ENCODE data around the gene RNASET2.

RNASET2 gene

GRCh38 chr6:166956444-166957086 lies at the start of gene RNASET2:
Gene RNASET2, minus strand, starts transcription at chr6:166956550. Its CDS starts 368 bp downstream, at chr6:166956182.
- peak within 1 kb of the TSS; percentile 56 for H3K4me3 ChIP-seq (ENCODE audit: low read length)
- no peak for TF ChIP-seq CTCF (IDR thresholded peaks at IDR 0.05; ENCODE audit: insufficient read depth, low read depth, low read length, missing control alignments)
- peak; percentile 94 for DNase-seq (ENCODE audit: low read depth)

GRCh38 chr6:167005350-167006159 lies 49.2 kb upstream of the RNASET2 start:
- no peak for TF ChIP-seq CTCF (IDR thresholded peaks at IDR 0.05; ENCODE audit: insufficient read depth, low read depth, low read length, missing control alignments)
- DNase-seq (ENCODE audit: low read depth), result no peak
- no peak overlapping the region for H3K4me3 ChIP-seq (ENCODE audit: low read length)

GRCh38 chr6:167000759-167001158 lies 44.4 kb upstream of the RNASET2 start:
- no peak for DNase-seq (ENCODE audit: low read depth)
- TF ChIP-seq CTCF (IDR thresholded peaks at IDR 0.05; ENCODE audit: insufficient read depth, low read depth, low read length, missing control alignments), result no peak
- no peak overlapping the region for H3K4me3 ChIP-seq (ENCODE audit: low read length)

- peak overlapping the region; percentile 93 for H3K4me3 ChIP-seq (ENCODE audit: low read length)
- no peak for TF ChIP-seq CTCF (IDR thresholded peaks at IDR 0.05; ENCODE audit: insufficient read depth, low read depth, low read length, missing control alignments)
- no peak for DNase-seq (ENCODE audit: low read depth)
Measured at GRCh38 chr6:166999884-167000253, 43.5 kb upstream of the RNASET2 start.

- TF ChIP-seq CTCF (IDR thresholded peaks at IDR 0.05; ENCODE audit: insufficient read depth, low read depth, low read length, missing control alignments), result no peak
- peak within 1 kb of the TSS; percentile 93 for H3K4me3 ChIP-seq (ENCODE audit: low read length)
- peak; percentile 95 for DNase-seq (ENCODE audit: low read depth)
Measured at GRCh38 chr6:166999145-166999883, 43.0 kb upstream of the RNASET2 start, which contains the start of gene CEP43. Gene CEP43, plus strand, starts transcription at chr6:166999397. Its CDS starts 16 bp downstream, at chr6:166999413.

GRCh38 chr6:166998256-166999144 lies 42.1 kb upstream of the RNASET2 start:
- DNase-seq (ENCODE audit: low read depth), result peak; percentile 20
- TF ChIP-seq CTCF (IDR thresholded peaks at IDR 0.05; ENCODE audit: insufficient read depth, low read depth, low read length, missing control alignments), result no peak
- peak overlapping the region; percentile 93 for H3K4me3 ChIP-seq (ENCODE audit: low read length)

Data from epithelial cell of esophagus (primary cell).